Muscle layer of duodenum (tissue), 2 donors: ENCODE data around the gene GJB1.

Experiments
- H3K27ac ChIP-seq: one replicate; pipeline ENCODE4 v1.7.0; 2013; ENCODE audit warnings: mild to moderate bottlenecking, low read length
- H3K27me3 ChIP-seq: one replicate; pipeline ENCODE4 v1.7.0; 2013; ENCODE audit warnings: low read depth, mild to moderate bottlenecking, control low read depth, low read length
- H3K36me3 ChIP-seq, 2 donors: one replicate each; pipeline ENCODE4 v1.7.0; 2013; ENCODE audit warnings: low read length in 2 of 2, control low read depth in 1 of 2, mild to moderate bottlenecking in 1 of 2; ENCODE audit not compliant: insufficient read depth in 2 of 2, control insufficient read depth in 1 of 2
- H3K4me1 ChIP-seq, 2 donors: one replicate each; pipeline ENCODE4 v1.7.0; 2013; ENCODE audit warnings: low read length in 2 of 2, mild to moderate bottlenecking in 2 of 2, control low read depth in 1 of 2, moderate library complexity in 1 of 2; ENCODE audit not compliant: insufficient read depth in 2 of 2, control insufficient read depth in 1 of 2
- H3K4me3 ChIP-seq, 2 donors: one replicate each; pipeline ENCODE4 v1.7.0; 2013; ENCODE audit warnings: low read length in 2 of 2, low read depth in 1 of 2, mild to moderate bottlenecking in 1 of 2
- H3K9me3 ChIP-seq, 2 donors: one replicate each; pipeline ENCODE4 v1.7.0; 2013; ENCODE audit warnings: low read length in 2 of 2, control low read depth in 1 of 2, mild to moderate bottlenecking in 1 of 2; ENCODE audit not compliant: control insufficient read depth in 1 of 2
- donor health status: healthy.

Gene GJB1

DNA sequence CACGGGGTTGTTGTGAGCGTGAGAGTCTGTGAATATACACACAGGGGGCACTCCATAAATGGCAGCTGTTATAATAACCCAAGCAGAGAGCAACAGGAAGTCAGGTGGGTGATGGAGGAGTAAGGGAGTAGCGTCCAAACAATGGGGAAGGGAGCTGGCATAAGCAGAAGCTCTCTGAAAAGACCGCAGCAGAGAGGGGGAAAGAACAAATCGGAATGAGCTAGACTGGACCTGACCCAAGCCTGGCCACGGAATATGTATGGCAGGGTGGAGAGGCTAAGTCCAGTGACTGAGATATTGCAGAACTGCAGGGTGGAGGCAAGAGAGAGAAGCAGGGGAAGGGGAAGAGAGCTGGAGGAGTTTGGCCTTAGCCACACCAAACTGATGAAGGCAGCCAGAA lies 6.5 kb upstream of the GJB1 start:
- no peaks in the 10 kb centered on the region for H3K27me3 ChIP-seq
- H3K27ac ChIP-seq: no peak overlapping the region
- peak overlapping the region in 1 of 2 donors; percentile 39 for H3K4me3 ChIP-seq

DNA sequence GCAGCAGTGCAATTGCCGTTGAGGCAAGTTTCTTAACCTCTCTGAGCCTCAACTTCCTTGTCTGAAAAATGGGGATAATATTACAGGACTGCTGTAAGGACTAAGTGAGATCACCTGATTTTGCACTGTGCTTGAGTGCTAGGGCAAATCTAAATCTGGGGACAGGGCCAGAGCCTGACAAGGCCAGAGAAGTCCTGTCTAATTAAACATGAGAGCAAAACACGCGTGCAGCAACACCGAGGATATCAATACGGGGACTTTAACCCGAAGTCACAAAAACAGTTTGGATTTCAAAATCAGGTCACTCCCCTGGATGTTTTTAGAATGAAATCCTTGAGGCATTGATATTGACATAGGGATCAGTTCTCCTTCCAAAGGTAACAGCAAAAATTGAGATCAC lies 5.7 kb upstream of the GJB1 start:
- H3K9me3 ChIP-seq: no peaks in the 10 kb centered on the region
- H3K36me3 ChIP-seq: no peaks in the 10 kb centered on the region
- no peaks in the 10 kb centered on the region for H3K4me1 ChIP-seq
- H3K4me3 ChIP-seq: no peak overlapping the region
- no peaks in the 10 kb centered on the region for H3K27me3 ChIP-seq
- no peak overlapping the region for H3K27ac ChIP-seq

More for the DNA sequence above, 6.5 kb upstream of the GJB1 start:
- H3K9me3 ChIP-seq: no peaks in the 10 kb centered on the region
- no peaks in the 10 kb centered on the region for H3K36me3 ChIP-seq
- no peaks in the 10 kb centered on the region for H3K4me1 ChIP-seq

DNA sequence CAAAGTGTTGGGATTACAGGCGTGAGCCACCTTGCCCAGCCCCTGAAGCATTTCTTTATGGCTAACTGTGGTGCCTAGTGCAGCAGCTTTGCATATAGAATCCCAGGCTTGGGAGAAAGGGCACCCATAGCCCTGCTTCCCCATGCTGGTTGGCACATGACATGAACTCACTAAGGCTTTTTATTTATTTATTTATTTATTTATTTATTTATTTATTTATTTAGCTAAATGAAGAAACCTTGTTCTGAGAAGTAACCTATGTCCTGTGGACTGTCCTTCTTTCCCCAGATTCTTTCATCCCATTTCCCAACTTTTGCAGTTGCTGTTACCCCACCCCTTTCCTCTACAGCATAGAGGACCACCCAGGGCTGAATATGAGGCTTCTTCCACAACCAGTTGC lies 1.9 kb upstream of the GJB1 start:
- Histone ChIP-seq H3K9me3 (no peaks in the 10 kb centered on the region), H3K4me3 (no peak overlapping the region), H3K27ac (no peak overlapping the region), H3K36me3 (no peaks in the 10 kb centered on the region), H3K4me1 (no peaks in the 10 kb centered on the region), H3K27me3 (no peaks in the 10 kb centered on the region)

DNA sequence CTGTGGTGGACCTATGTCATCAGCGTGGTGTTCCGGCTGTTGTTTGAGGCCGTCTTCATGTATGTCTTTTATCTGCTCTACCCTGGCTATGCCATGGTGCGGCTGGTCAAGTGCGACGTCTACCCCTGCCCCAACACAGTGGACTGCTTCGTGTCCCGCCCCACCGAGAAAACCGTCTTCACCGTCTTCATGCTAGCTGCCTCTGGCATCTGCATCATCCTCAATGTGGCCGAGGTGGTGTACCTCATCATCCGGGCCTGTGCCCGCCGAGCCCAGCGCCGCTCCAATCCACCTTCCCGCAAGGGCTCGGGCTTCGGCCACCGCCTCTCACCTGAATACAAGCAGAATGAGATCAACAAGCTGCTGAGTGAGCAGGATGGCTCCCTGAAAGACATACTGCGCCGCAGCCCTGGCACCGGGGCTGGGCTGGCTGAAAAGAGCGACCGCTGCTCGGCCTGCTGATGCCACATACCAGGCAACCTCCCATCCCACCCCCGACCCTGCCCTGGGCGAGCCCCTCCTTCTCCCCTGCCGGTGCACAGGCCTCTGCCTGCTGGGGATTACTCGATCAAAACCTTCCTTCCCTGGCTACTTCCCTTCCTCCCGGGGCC lies 1.2 kb downstream of the GJB1 start:
- no peak overlapping the region for H3K4me3 ChIP-seq
- H3K36me3 ChIP-seq: no peaks in the 10 kb centered on the region
- no peaks in the 10 kb centered on the region for H3K27me3 ChIP-seq
- no peaks in the 10 kb centered on the region for H3K4me1 ChIP-seq
- H3K9me3 ChIP-seq: no peaks in the 10 kb centered on the region
- no peak overlapping the region for H3K27ac ChIP-seq

DNA sequence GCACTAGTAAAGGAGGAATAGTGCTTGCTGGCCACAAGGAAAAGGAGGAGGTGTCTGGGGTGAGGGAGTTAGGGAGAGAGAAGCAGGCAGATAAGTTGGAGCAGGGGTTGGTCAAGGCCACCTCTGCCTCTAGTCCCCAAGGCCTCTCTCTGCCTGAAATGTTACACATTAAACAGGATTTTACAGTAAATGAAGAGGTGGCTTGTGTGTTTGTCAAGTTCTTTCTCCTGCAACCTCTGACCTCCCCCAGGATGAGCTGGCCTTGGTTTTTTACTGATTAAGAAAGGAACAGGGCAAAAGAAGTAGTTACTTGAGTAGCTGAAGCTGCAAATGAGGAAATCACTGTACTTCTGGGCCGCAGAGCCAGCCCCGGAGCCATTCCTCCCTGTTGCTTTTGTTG lies 2.0 kb downstream of the GJB1 start:
- Histone ChIP-seq H3K27me3 (no peaks in the 10 kb centered on the region), H3K4me3 (no peak overlapping the region), H3K27ac (no peak overlapping the region), H3K36me3 (no peaks in the 10 kb centered on the region), H3K4me1 (no peaks in the 10 kb centered on the region), H3K9me3 (no peaks in the 10 kb centered on the region)

DNA sequence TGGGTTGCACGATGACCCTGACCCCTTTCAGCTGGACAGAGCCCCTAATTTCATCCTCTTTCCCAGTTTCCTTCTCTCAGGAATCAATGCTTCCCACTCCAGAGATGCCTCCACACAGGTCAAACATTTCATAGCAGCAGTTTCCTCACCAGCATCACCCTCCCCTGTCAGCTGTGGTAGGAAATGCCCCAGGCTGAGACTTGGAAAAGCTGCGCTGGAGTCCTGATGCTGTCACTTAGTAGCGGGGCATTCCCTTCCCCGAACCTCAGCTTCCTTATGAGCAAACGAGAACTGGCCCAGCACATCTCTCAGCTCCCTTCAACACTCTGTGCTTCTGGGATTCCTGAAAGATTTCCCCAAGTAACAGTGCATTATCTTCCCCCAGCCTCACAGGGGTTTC lies 2.7 kb downstream of the GJB1 start:
- H3K9me3 ChIP-seq: no peaks in the 10 kb centered on the region
- H3K27me3 ChIP-seq: no peaks in the 10 kb centered on the region
- H3K27ac ChIP-seq: no peak overlapping the region
- no peaks in the 10 kb centered on the region for H3K4me1 ChIP-seq
- H3K4me3 ChIP-seq: no peak overlapping the region
- no peaks in the 10 kb centered on the region for H3K36me3 ChIP-seq

DNA sequence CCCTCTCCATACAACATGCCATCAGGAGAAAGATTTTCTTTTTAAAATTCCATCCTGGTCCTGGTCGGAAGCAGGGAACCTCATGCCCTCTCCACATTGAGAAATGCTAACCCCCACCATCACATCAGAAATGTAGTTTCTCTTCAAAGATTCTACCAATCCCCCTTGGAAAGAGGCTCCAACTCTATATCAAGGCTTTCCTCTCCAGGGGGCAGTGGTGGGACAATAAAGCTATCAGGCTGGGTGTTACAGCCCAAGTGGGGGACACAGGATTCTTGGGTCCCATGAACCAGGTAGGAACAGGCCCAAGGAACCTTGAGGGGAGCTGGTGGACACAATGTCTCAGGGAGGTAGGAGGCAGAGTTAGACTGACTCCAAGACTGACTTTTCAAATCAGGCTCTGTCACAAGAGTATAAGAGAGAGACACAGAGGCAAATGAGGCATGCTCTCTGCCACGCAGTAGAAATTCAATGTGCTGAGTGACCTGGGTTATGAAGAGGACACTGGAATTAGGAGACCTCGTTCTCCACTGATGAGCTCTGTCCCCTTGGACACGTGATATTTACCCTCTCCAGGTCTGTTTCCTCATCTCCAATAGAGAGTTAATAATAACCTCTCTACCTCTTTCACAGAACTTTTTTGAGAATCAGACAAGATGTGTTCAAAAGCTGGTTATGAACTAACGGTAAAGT lies 4.5 kb downstream of the GJB1 start:
- H3K27me3 ChIP-seq: no peaks in the 10 kb centered on the region
- H3K4me1 ChIP-seq: no peaks in the 10 kb centered on the region
- H3K9me3 ChIP-seq: no peaks in the 10 kb centered on the region
- no peak overlapping the region for H3K4me3 ChIP-seq
- H3K36me3 ChIP-seq: no peaks in the 10 kb centered on the region
- no peak overlapping the region for H3K27ac ChIP-seq

DNA sequence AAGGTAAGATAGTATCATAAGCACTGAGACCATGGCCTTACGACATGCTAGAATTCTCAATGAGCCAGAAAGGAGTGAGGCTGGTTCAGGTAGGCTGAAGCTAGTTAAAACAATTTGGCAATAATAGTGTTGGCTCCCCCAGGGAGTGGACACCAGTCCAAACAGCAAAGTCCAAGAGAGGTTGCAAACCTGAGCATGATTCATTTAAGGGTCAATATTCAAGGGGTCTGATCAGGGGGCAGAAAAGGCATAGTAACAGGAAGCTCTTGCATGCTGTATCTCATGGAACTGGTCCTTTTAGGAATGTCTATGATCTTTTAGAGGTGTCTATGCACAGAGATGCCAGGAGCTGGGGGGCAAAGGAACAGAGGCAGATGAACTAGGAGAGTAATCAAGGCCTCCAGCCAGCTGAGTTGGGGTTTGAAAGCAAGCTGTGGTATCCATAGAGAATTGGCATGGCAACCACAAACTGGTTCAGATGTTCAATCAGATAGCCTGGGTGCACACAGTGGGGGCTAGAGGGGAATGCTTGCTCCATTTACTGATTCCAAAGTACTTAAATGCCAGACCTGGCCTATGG lies 5.1 kb downstream of the GJB1 start:
- no peaks in the 10 kb centered on the region for H3K36me3 ChIP-seq
- no peak overlapping the region for H3K27ac ChIP-seq

DNA sequence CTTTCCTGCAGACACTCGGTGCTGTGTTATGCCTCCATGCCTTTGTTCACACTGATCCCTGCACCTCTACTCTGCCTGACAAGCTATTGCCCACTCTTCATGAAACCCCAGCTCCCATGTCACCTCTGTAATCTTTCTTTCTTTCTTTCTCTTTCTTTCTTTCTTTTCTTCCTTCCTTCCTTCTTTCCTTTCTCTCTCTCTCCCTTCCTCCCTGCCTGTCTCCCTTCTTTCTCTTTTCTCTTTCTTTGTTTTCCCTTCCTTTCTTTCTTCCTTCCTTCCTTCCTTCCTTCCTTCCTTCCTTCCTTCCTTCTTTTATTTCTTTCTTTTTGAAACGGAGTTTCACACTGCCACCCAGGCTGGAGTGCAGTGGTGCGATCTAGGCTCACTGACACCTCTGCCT lies 12.5 kb downstream of the GJB1 start:
- H3K4me1 ChIP-seq: no peaks in the 10 kb centered on the region

More for the DNA sequence above, 5.1 kb downstream of the GJB1 start:
- Histone ChIP-seq H3K9me3 (no peaks in the 10 kb centered on the region), H3K27me3 (no peaks in the 10 kb centered on the region), H3K4me3 (no peak overlapping the region), H3K4me1 (no peaks in the 10 kb centered on the region)

DNA sequence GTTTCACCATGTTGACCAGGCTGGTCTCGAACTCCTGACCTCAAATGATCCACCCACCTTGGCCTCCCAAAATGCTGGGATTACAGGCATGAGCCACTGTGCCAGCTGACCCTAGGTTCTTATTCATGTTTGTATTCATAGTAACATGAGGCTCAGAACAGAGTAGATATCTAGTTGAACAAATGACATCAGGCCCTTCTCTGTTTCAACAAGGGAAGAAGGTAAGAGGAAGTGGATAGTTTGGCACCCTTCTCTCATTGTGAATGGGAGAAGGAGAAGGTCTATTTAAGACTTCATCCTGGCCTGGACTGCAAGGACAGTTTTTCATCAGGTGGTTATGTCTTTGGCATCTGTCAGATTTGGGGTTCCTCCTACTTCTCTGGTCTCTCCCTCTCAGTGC lies 13.8 kb downstream of the GJB1 start:
- Histone ChIP-seq H3K9me3 (no peaks in the 10 kb centered on the region), H3K27me3 (no peaks in the 10 kb centered on the region), H3K4me3 (no peak overlapping the region), H3K27ac (no peak overlapping the region), H3K36me3 (peaks cover 5 to 18% of the 10 kb centered on the region in 2 donors), H3K4me1 (no peaks in the 10 kb centered on the region)

More for the DNA sequence above, 12.5 kb downstream of the GJB1 start:
- Histone ChIP-seq H3K27ac (no peak overlapping the region), H3K9me3 (no peaks in the 10 kb centered on the region), H3K36me3 (peaks cover 0 to 5% of the 10 kb centered on the region in 2 donors), H3K27me3 (no peaks in the 10 kb centered on the region), H3K4me3 (no peak overlapping the region)

DNA sequence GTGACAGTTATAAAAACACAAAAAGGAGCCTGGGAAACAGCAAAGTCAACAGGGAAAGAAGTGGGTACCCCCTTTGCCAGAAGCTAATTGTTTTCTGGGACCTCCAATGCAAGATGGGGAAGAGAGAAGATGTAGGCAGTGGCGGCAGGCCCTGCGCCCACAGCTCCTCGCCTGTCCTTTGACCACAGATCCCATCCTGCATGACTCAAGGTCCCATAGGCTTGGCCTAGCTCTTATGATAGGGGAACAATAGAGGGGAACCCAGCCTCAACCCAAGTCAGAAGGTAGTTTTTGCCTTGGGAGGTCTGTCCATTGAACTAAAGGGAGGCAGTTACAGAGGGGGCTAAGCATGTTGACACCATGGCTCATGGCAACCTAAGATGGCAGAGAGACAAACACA lies 16.8 kb downstream of the GJB1 start:
- Histone ChIP-seq H3K27ac (no peak overlapping the region), H3K9me3 (no peaks in the 10 kb centered on the region), H3K27me3 (no peaks in the 10 kb centered on the region), H3K4me1 (no peaks in the 10 kb centered on the region), H3K4me3 (no peak overlapping the region), H3K36me3 (peaks cover 16 to 47% of the 10 kb centered on the region in 2 donors)
